Measurements from ENCODE around the gene HACD3. TPM values are rescaled to one million over a fixed set of nuclear protein-coding genes. Genes with fewer than 3 reads are reported as not detected.

The HACD3 gene
- total and polyA plus RNA-seq, 9 of the 15 experiments (the other 6 are each of a cell fraction or from before 2014, with no cell fraction given) = 48.1 to 117 (median 72.8) TPM

DNA sequence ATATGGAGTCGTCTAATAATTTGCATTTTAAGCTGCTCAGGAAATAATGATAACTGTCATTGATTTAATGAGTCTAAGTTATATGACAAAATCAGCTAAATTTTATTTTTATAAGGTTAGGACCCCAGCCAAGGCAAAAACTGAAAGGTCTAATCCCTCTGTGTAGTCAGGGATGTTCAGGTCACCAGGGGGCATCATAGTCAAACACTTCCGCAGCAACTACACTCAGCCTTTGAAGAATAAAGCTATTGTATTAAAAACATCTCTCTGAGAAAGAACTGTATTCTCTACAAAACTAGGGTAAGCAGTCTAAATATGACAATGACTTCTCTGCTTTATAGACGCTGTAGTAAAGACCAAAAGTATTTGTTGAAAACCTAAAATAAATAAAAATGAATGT lies 65.7 kb downstream of the HACD3 start (continued):
- peak; percentile 14; the same call in 1 of the 2 replicates for TF ChIP-seq DEAF1 (CRISPR knock-in tag; IDR thresholded peaks at IDR 0.05)

GRCh38 chr15:65598468-65598867 lies 68.2 kb downstream of the HACD3 start:
- CTCF ChIA-PET (ENCODE audit: low intra/inter-chr PET ratio) = no interaction called here
- no TSS peak for BruUV-seq (replicated peaks)
- intact Hi-C loops (cut with micrococcal nuclease) = no loop called here
- TF ChIP-seq ZNF23 (CRISPR knock-in tag; IDR thresholded peaks at IDR 0.05) (no peak), NFIC (IDR thresholded peaks at IDR 0.05) (no peak), BACH1 (tag; IDR thresholded peaks at IDR 0.05) (peak; percentile 87), ZNF143 (CRISPR knock-in tag; IDR thresholded peaks at IDR 0.05) (no peak), C11orf30 (IDR thresholded peaks at IDR 0.05; ENCODE audit: low read depth) (peak; percentile 87), TAF9B (IDR thresholded peaks at IDR 0.05; ENCODE audit: partially characterized antibody) (no peak), NFE2L1 (tag; IDR thresholded peaks at IDR 0.05; ENCODE audit: borderline replicate concordance, low read depth) (peak; percentile 85), ZNF592 (IDR thresholded peaks at IDR 0.05) (no peak), ZNF609 (CRISPR knock-in tag; IDR thresholded peaks at IDR 0.05; ENCODE audit: borderline replicate concordance) (no peak)

More at GRCh38 chr15:65598468-65598867, 68.2 kb downstream of the HACD3 start:
- Histone ChIP-seq H3K4me1 (replicated peaks in 1 of 2; ENCODE audit: control insufficient read depth in 2 of 2, insufficient read depth in 2 of 2, low read length in 2 of 2) (no peaks in the 10 kb centered on the region; a peak in 1 of 5 replicates), H3K4me2 (ENCODE audit: insufficient read depth, low read length) (no peak overlapping the region), H3K9me3 (replicated peaks; ENCODE audit: control insufficient read depth, insufficient read depth, low read depth, low read length) (no peaks in the 10 kb centered on the region), H3K9me1 (ENCODE audit: control insufficient read depth, insufficient read depth, low read length) (no peaks in the 10 kb centered on the region), H3K36me3 (ENCODE audit: control insufficient read depth, insufficient read depth, low read length) (peaks cover 74% of the 10 kb centered on the region), H3K27ac (ENCODE audit: extremely low read depth, low read depth, low read length) (peak overlapping the region; percentile 33; the same call in 1 of the 3 replicates), H3K79me2 (ENCODE audit: control insufficient read depth, insufficient read depth, low read length) (no peaks in the 10 kb centered on the region), H3K4me3 (no peak overlapping the region), H2AFZ (ENCODE audit: low read depth, low read length) (no peak overlapping the region), H4K20me1 (replicated peaks; ENCODE audit: control insufficient read depth, insufficient read depth, low read length) (no peaks in the 10 kb centered on the region), H3K9ac (ENCODE audit: insufficient read depth in 1 of 2, low read depth in 2 of 2, low read length in 2 of 2) (0 out of 4 replicates have a peak overlapping the region, but pooled peaks of 1 of the 2 experiments have one; percentile 9), H3K27me3 (ENCODE audit: control insufficient read depth in 2 of 2, insufficient read depth in 2 of 2, low read length in 2 of 2) (no peaks in the 10 kb centered on the region)
- POLR2A ChIA-PET = interaction anchor here (1.0 to 1.1 kb wide), 3 partner anchors 13 to 194 kb away, joined by 3 to 4 read pairs (median 3); partner anchors contain the start of genes DENND4A and INTS14
- ATAC-seq (no peak), DNase-seq (ENCODE audit: extremely low read depth in 1 of 4, low spot score in 3 of 4) (no peak), FAIRE-seq (no peak)
- WGBS (ENCODE audit: insufficient coverage, low coverage, missing lambda C conversion rate) = 100% methylated on average over 2 of the region's 2 CpGs
- in situ Hi-C loops (cut with MboI) = no loop called here

Measured in K562 (cell line).